NCI-H748 treated with DMSO at 0.1 percent for 48 hours (cell line): Measurements from ENCODE around the gene UBFD1.
"Not testable (repeated sequence)": the region's sequence is repeated elsewhere in the genome, so short reads cannot be mapped to it uniquely, and the experiment has no call there.

Source experiments
- DNase-seq: peaks from one replicate; lab custom pipeline; 2025; lab: John Stamatoyannopoulos, UW

UBFD1 gene, protein sequence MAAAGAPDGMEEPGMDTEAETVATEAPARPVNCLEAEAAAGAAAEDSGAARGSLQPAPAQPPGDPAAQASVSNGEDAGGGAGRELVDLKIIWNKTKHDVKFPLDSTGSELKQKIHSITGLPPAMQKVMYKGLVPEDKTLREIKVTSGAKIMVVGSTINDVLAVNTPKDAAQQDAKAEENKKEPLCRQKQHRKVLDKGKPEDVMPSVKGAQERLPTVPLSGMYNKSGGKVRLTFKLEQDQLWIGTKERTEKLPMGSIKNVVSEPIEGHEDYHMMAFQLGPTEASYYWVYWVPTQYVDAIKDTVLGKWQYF

DNA sequence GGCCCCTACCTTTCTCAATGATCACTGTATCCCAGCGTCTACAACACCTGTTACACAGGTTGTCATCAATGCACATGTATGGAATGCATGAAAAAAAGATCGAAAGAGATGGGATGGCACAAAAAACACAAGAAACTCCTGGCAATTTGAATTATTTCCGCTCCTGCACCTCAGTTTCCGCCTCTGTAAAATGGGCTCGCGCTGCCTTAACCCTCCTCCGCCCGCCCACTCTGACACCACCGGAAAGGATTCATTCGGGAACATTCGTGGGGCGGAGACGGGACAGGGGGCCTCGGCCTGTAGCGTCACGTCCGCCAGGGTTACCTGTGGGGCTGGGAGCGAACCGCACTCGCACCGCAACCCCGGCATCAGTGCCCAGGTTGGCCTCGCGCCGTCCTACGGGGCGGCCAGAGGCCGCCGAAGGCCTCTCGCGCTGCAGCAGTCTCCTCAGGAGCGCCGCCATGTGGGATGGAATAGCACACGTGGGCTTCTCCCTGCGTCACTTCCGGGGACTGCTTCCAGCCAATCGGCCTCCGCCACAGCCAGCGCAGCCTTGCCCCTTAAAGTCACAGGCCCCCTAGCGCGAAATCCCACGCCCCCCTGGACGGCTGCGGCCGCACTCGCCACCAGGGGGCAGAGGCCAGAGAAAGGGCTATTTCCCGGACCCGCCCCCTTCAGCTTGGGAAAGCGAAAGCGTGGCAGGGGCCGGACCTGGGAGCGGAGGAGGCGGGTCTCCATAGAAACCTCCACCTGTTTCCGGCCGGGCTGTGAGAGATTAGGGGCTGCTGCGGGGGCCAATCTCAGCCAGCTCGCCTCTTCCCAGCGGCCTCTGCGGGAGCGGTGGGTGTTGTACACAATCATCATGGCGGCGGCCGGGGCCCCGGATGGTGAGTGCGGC lies at the start of gene UBFD1, which contains the start of gene EARS2:
Gene UBFD1, plus strand, starts transcription at position 847 of the 898 bp plus-strand sequence. Its CDS starts 16 bp downstream, at position 863.
Gene EARS2, minus strand, starts transcription at position 470 of the 898 bp plus-strand sequence. Its CDS starts 7 bp downstream, at position 463.
- peak; percentile 84 for DNase-seq

DNA sequence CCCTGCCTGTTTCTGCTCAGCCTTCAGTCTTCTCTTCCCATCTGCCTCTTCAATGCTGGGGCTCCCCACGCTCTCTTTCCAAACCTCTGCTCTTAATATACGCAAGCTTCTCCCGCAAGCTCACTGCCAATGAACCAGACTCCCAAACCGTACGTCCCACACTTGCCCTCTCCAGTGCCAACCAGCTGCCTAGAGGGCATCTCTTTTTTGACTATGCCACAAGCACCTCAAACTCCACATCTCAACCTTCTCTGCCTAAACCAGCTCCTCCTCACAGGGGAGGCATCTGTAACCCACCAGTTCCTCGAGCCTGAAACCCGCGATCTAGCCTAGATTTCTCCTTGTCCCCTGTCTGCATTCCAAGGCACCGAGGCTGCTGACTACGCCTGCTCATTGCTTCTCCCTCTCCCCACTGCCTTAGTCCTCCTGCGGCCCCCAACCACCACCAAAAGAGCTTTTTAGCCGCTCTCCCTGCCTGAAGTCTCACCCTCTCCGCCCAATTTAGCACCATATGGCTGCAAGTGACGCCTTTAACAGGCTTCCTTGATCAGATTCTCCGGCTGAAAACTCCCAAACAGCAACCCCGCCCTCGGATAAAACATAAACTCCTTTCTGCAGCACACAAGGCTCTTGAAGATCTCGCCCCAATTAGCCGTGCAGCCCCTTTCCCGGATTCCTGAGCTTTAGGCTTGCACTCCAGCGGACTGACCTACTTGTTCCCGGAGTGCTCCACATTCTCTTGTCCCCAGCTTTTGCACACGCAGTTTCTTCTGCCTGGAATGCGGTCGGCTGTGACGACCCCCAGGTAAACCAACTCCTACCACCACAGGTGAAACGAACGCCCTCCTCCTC lies 48.7 kb upstream of the UBFD1 start:
- no peak for DNase-seq

DNA sequence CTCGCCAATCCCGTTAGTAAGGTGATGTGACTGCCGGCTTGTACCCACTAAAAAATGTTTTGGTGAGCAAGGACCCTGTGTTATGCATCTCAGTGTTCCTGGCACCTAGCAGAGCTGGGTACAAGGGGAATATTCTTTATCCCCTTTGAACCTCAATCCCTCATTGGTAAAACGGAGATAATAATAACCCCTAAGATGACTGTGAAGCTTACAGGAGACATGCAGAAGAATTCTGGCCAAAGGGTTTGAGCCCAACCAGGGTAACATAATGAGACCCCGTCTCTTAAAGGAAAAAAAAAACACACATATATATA lies 48.1 kb upstream of the UBFD1 start:
- no peak for DNase-seq

DNA sequence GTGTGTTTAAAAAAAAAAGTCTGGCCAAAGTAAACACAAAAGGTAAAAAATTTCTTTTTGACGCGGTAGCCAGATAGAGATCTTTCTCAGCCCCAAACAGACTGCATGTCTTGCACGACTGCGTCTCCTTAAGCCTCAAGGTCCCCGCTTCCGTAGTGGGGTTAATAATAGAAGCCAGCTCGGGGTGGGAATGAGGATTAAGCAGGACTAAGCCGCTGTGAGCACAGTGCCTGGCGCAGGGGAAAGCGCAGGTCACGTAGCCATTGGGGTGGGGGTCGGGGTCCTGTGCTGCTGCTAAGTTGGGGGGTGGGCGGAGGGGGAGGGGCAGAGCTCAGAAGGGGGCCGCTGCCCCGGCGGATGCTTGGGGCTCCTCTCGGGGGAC lies 47.8 kb upstream of the UBFD1 start:
- DNase-seq, result peak; percentile 21

DNA sequence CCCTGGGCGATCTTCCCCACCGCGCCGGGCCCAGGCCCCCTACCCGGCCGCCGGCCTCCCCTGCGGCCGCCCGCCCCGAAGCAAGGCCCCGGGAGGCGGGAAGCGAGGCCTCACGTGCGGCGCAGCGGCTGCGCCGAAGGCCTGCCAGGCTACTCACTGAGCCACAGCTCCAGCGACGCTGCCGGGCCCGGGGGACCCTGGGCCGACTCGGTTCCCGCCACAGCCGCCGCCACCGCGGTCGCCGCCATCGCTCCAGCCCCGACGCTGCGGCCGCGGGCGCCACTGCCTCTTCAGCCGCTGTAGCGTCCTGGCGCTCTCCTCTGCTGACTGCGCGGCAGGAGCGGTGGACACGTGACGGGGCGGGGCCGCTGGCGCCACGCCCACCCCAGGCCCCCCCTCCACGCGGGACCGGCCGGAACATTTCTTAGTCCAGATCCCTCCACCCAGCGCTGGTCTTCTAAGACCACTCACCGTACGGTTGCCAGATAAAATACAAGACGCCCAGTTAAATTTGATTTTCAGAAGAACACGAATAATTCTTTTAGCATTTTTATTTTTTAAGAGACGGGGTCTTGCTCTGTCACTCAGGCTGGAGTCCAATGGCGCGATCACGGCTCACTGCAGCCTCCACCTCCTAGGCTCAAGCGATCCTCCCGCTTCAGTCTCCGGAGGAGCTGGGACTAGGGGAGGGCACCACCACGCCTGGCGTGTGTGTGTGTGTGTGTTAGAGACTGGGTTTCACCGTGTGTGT lies 47.2 kb upstream of the UBFD1 start, which contains the start of gene GGA2:
Gene GGA2, minus strand, starts transcription at position 331 of the 751 bp plus-strand sequence. Its CDS starts 83 bp downstream, at position 248.
- DNase-seq, result peak; percentile 71

DNA sequence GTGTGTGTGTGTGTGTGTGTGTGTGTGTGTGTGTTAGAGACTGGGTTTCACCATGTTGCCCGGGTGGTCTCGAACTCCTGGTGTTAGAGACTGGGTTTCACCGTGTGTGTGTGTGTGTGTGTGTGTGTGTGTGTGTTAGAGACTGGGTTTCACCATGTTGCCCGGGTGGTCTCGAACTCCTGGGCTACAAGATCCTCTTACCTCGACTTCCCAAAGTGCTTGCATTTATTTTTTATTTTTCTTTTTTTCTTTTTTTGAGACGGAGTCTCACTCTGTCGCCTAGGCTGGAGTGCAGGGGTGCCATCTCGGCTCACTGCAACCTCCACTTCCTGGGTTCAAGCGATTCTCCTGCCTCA lies 46.6 kb upstream of the UBFD1 start:
- not testable (repeated sequence) for DNase-seq

DNA sequence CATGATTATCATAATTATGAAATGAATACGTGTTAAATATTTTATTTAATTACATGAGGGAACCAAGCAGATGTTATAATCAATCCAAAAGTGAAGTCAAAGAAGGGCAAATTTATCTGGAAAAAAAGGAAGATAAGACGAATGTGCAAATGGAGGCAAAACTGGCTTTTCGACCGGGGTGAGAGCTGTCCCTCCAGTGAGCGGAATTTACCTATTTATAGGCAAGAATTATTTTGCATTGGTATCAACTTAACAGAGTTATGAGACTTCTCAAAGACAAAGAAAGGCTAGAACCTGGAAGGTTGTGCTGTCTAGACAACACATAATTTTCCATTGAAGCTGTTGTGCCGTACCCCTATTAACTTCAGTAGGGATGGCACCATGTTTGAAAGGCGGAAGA lies 45.8 kb upstream of the UBFD1 start:
- no peak for DNase-seq

DNA sequence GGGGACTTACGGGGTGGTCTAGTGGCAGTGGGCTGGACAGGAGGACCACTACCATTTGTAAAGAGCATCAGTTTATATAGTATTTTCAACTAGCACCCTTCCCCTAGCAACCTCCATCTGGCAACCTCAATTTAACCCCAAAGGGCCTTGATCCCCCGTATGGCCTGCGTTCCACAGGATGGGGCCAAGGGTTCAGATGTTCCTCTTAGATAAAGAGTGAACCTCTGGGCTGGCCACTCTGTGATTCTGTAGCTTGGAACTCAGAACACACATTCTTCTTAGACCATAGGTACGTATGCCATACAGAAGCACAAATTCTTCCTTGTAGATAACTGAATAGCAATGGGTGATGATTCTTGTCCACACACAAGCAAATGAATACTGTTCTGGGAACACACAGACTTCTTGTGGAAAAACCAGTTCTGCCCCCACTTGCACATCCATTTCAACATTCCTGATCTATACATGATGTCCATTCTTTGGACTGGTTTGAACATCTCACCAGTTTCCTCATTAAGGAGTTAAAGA lies 45.3 kb upstream of the UBFD1 start:
- DNase-seq, result no peak

DNA sequence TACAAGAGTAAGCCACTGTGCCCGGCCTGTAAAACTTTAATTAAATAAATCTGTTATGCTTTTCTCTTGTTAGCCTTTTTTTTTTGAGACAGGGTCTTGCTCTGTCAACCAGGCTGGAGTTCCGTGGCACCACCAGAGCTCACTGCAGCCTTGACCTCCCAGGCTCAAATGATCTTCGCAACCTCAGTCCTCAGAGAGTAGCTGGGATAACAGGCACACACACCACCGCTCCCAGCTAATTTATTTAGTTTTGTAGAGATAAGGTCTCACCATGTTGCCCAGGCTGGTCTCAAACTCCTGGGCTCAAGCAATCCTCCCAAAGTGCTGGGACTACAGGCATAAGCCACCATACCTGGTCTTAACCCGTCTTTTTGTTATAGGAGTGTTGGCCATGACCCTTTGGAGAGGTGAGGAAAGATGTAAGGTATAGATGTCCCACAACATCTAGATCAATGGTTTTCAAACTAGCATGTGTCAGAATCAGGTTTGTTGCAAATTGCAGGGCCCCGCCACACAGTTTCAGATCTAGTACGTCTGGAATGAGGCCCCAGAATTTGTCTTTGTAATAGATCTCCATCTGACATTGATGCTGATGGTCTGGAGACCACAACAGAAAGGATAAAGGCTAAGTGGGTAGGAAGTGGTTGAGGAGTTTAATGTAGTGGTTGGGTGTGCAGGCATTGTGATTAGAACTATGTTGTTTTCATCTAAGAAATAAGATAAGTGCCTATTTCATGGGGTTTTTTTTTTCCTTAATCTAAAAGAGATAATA lies 43.0 kb upstream of the UBFD1 start:
- DNase-seq, result no peak

DNA sequence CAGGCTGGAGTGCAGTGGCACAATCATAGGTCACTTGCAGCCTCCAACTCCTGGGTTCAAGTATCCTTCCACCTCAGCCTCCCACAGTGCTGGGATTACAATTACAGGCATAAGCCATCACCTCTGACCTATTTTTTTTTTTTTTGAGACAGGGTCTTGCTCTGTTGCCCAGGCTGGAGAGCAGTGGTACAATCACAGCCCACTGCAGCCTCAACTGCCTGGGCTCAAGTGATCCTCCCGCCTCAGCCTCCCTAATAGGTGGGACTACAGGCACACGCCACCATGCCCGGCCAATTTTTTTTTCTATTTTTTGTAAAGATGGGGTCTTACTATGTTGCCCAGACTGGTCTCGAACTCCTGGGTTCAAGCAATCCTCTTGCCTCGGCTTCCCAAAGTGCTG lies 41.6 kb upstream of the UBFD1 start:
- no peak for DNase-seq

DNA sequence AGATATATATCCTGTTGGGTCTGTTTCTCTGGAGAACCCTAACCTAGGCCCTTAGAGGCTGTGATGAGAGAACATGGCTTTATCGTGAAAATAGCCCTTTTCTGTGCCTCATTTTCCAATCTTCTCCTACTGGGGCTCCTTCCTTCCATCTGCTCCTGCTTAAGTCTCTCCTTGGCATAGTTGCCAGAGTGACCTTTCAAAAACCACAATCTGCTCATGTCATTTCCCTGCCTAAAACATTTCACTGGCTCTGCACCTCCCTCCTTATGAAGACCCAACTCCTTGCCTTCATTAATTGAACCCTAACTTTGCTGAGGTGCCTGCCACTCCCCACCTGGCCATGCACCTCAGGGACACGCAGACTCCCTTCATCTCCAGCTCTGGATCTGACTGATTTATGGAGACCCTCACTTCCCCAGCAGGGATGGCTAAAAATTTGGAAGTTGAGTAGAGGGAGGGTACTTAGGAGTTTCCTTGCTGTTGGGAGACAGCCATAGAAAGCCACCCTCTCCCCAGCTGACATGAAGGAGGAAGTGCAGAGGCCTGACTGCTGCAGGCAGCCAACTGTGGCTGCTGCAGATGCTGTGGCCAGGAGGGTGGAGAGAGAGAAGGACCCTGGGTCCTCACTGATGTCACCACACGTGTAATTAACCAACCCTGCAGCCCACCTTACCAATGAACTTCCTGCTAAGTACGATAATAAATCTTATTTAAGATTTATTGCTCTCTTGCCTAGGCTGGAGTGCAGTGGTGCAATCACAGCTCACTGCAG lies 41.0 kb upstream of the UBFD1 start:
- DNase-seq, result no peak

DNA sequence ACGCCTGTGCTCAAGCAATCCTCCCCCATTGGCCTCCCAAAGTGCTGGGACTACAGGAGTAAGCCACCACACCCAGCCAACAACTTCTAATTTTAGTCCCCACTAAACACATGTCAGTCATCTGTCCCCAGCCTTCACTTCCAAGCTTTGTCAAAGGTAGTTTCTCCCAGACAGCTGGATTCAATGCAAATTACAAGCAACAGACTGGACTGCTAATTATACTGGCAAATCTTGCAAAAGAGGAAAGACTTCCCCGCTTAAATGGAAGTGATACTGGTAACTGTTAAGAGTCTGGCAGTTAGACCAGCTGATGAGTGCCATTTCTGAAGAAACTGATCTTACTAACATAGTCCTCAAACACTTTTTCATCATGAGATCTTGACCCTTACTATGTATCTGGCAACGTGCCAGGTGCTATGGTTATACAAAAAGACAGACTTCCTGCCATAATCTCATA lies 39.1 kb upstream of the UBFD1 start:
- no peak for DNase-seq

DNA sequence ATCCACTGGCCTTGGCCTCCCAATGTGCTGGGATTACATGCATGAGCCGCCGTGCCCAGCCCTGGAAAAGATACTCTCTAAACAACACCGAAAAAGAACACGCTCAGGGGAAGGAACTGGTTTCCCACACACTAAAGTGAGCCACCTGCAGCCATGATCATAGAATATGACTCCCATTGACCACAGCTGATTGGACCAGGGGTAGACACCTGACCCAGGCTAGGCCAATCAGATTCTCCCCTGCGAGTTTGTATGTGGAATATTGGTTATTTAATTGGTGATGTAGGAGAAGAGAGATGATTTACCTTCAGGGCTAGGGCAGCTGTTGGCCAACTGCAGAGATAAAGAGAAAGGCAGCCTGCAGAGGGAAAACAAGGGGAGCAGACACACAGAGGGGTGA lies 38.2 kb upstream of the UBFD1 start:
- no peak for DNase-seq

DNA sequence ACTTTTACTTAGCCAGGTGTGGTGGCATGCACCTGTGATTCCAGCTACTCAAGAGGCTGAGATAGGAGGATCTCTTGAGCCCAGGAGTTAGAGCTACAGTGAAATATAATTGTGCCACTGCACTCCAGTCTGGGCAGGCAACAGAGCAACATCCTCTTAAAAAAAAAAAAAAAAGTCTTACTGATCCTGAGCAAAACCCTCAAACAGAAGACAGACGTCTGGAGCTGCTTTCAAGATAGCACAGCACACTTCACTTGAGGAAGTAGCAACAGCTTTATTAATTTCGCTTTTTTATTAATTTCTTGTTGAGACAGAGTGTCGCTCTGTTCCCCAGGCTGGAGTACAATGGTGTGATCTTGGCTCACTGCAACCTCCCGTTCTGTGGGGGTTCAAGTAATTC lies 37.0 kb upstream of the UBFD1 start:
- DNase-seq, result no peak

DNA sequence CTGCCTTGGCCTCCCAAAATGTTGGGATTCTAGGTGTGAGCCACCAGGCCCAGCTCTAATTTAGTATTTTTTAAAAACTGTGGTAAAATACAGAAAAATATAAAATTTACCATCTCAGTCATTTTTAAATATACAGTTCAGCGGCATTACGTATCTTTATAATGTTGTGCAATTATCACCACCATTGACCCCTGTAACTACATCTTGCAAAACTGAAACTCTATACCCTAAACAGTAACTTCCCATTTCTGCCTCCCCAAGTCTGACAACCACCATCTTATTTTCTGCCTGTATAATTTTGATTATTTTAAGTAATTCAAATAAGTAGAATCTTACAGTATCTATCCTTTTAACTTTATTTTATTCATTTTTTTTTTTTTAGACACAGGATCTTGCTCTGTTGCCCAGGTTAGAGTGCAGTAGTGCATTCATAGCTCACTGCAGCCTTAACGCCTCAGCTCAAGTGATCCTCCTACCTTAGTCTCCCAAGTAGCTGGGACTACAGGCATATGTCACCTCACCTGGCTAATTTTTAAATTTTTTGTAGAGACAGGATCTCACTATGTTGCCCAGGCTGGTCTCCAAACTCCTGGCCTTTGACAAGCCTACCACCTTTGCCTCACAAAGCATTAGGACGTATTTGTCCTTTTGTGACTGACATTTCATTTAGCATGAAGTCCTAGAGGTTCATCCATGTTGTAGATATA lies 36.3 kb upstream of the UBFD1 start:
- DNase-seq, result no peak

DNA sequence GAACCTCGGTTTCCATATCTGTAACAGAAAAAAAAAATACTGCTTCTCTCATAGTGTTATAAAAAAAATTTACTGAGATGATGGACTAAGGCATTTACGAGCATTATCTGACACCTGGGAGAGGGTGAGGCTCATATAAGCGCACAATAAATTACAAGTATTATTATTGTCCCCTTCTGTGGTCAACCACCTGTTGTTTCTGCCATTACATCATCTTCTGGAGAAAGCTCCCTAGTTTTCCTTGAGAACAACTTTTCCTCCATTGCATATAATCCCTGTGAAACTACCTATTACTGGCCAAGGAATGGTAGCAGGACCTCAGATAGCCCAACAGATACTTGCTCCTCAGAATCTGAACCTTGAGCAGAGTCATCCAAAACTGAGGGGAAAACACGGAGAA lies 35.6 kb upstream of the UBFD1 start:
- DNase-seq, result no peak

DNA sequence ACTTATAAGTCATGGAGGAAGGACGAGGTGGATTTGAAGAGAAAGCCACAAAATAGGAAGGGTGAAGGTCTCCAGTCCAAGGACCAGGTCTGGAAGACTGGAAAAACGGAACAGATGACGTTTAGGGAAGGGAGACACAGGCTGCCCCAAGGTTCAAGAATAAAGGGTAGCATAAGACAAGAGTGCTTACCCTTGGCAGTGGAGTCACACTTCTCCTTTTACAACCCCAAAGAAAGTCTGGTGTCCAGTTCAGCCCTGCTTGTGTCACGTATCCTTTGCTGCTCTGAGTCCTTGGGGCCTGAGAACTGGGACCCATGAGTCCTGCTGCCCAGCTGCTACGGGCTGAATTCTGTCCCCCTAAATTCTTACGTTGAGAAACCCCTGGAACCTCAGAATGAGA lies 34.2 kb upstream of the UBFD1 start:
- DNase-seq, result no peak

DNA sequence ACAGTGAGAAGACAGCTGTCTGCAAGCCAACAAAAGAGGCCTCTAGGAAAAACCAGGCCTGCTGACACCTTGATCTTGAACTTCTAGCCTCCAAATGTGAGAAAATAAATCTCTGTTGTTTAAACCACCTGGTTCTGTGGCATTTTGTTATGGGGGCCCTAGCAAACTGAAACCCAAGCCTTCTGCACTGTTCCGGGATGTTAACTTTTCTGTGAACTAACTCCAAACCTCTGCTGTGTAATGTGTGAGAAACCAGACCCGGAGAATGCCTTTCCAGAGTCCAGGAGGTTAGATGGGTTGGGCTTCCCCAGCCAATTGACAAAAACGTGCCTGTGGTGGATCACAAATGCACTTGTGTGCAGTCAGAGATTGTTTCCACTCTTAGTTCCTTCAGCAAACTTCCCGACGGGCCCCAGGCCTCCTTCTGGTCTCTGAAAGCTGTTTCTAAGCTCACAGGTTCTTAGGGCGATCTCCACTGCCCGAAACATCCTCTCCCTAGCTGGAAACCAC lies 33.6 kb upstream of the UBFD1 start:
- DNase-seq, result no peak

DNA sequence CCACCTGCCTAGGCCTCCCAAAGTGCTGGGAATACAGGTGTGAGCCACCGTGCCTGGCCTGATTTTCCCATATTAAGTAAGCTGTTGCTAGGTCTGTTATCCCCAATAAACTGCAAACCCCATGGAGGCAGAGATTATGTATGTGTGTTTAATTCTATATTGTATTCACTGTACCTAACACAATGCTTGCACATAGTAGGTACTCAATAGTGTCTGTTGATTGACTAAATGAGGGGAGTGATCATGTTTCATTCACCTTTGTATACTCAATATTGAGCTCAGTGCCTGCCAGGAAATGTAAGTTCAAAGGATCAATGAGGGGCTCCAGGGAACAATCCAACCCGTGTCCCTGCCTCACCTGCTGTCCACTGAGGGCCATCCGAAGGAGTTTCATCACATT lies 32.6 kb upstream of the UBFD1 start:
- DNase-seq, result no peak
